Trophoblast cell (in vitro differentiated cells and primary cell): ENCODE measurements around the gene XRCC1.

Source experiments
- DNase-seq, 2 donors: peaks; one replicate each; pipeline ENCODE4 v3.0.0-alpha.2; 2016
- H2AFZ ChIP-seq: 2 replicates; pipeline ENCODE4 v1.6.1; 2013; ENCODE audit warnings: low read length, moderate library complexity, mild to moderate bottlenecking; ENCODE audit not compliant: insufficient read depth, poor library complexity
- H2AK5ac ChIP-seq: 2 replicates; pipeline ENCODE4 v1.6.1; 2013; ENCODE audit warnings: mild to moderate bottlenecking, low read length
- H2BK120ac ChIP-seq: 2 replicates; pipeline ENCODE4 v1.6.1; 2013; ENCODE audit warnings: low read length, mild to moderate bottlenecking, moderate library complexity; ENCODE audit not compliant: insufficient read depth, poor library complexity
- H2BK12ac ChIP-seq: 2 replicates; pipeline ENCODE4 v1.6.1; 2013; ENCODE audit warnings: mild to moderate bottlenecking, low read length, moderate library complexity
- H2BK5ac ChIP-seq: 2 replicates; pipeline ENCODE4 v1.6.1; 2013; ENCODE audit warnings: low read length, low read depth, moderate library complexity, mild to moderate bottlenecking; ENCODE audit not compliant: poor library complexity
- H3K14ac ChIP-seq: 2 replicates; pipeline ENCODE4 v1.6.1; 2013; ENCODE audit warnings: mild to moderate bottlenecking, low read length
- H3K18ac ChIP-seq: 2 replicates; pipeline ENCODE4 v1.6.1; 2013; ENCODE audit warnings: mild to moderate bottlenecking, low read length
- H3K23ac ChIP-seq: 2 replicates; pipeline ENCODE4 v1.6.1; 2013; ENCODE audit warnings: low read length
- H3K27ac ChIP-seq: 2 replicates; pipeline ENCODE4 v1.5.1; 2013; ENCODE audit warnings: low read depth, mild to moderate bottlenecking, inconsistent platforms, low read length, moderate library complexity
- H3K27me3 ChIP-seq: 2 replicates; pipeline ENCODE4 v1.6.1; 2013; ENCODE audit warnings: inconsistent platforms, mild to moderate bottlenecking, low read length, moderate library complexity; ENCODE audit not compliant: insufficient read depth
- H3K36me3 ChIP-seq, 2 experiments: 1 replicate in 1 of 2; 2 replicates in 1 of 2; pipeline ENCODE4 v1.6.1; 2013; ENCODE audit warnings: low read length in 2 of 2, mild to moderate bottlenecking in 2 of 2, moderate library complexity in 1 of 2; ENCODE audit not compliant: insufficient read depth in 2 of 2, control insufficient read depth in 1 of 2
- H3K4ac ChIP-seq: 2 replicates; pipeline ENCODE4 v1.6.1; 2013; ENCODE audit warnings: low read depth, mild to moderate bottlenecking, low read length, moderate library complexity
- H3K4me1 ChIP-seq, 2 experiments: 1 replicate in 1 of 2; 2 replicates in 1 of 2; pipeline ENCODE4 v1.6.1; 2013; ENCODE audit warnings: low read length in 2 of 2, mild to moderate bottlenecking in 2 of 2, moderate library complexity in 1 of 2; ENCODE audit not compliant: insufficient read depth in 2 of 2, control insufficient read depth in 1 of 2
- H3K4me2 ChIP-seq: 2 replicates; pipeline ENCODE4 v1.6.1; 2013; ENCODE audit warnings: inconsistent platforms, mild to moderate bottlenecking, low read length, moderate library complexity
- H3K4me3 ChIP-seq: 2 replicates; pipeline ENCODE4 v1.5.1; 2013; ENCODE audit warnings: mild to moderate bottlenecking, low read depth, low read length, inconsistent platforms
- H3K79me1 ChIP-seq: one replicate; pipeline ENCODE4 v1.6.1; 2013; ENCODE audit warnings: low read length
- H3K79me2 ChIP-seq: 2 replicates; pipeline ENCODE4 v1.6.1; 2013; ENCODE audit warnings: low read length, mild to moderate bottlenecking; ENCODE audit not compliant: control insufficient read depth, insufficient read depth, poor library complexity
- H3K9ac ChIP-seq: 2 replicates; pipeline ENCODE4 v1.6.1; 2013; ENCODE audit warnings: mild to moderate bottlenecking, low read length
- H3K9me3 ChIP-seq: 2 replicates; pipeline ENCODE4 v1.6.1; 2013; ENCODE audit warnings: low read depth, mild to moderate bottlenecking, control low read depth, inconsistent platforms, low read length; ENCODE audit not compliant: insufficient read depth
- H4K12ac ChIP-seq: 2 replicates; pipeline ENCODE4 v1.6.1; 2013; ENCODE audit warnings: low read depth, mild to moderate bottlenecking, low read length, moderate library complexity
- H4K8ac ChIP-seq: 2 replicates; pipeline ENCODE4 v1.6.1; 2013; ENCODE audit warnings: low read depth, mild to moderate bottlenecking, low read length, moderate library complexity
- H4K91ac ChIP-seq: one replicate; pipeline ENCODE4 v1.6.1; 2013; ENCODE audit warnings: low read depth, mild to moderate bottlenecking, low read length, moderate library complexity
- WGBS: extraction: QIAGEN DNeasy Blood & Tissue Kit; methylation state at CpG from one replicate; pipeline ENCODE4 v1.1.7; 2013; ENCODE audit warnings: missing lambda C conversion rate; ENCODE audit not compliant: insufficient read length, insufficient coverage; ENCODE audit errors: extremely low coverage; 5-methylcytosine and 5-hydroxymethylcytosine counted together

The XRCC1 gene

DNA sequence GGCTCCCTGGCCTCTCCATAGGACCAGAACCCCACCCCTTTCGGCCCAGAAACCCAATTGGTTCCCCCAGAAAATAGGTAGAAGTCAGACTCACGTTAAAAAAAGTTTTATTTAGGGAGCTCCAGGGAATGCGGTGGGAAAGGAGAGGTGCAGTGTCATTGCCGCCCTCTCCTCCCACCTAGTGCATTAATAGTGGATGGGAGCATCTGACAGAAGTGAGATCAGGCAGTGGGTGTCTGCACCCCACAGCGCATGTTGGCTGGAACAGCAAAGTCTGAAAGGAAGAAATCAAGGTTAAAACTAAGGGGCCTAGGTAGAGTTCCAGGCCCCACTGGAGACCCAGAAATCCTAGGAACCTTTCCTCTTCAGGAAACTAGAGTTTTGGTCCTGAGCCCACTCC is 68.7 kb downstream of the XRCC1 start:
- Histone ChIP-seq H2AK5ac (no peak overlapping the region), H3K18ac (no peak overlapping the region), H3K4me2 (no peak overlapping the region), H3K14ac (no peak overlapping the region), H2BK5ac (no peak overlapping the region), H3K9ac (no peak overlapping the region), H3K9me3 (no peaks in the 10 kb centered on the region), H4K8ac (no peak overlapping the region), H3K27me3 (no peaks in the 10 kb centered on the region), H3K36me3 (peaks cover 11 to 14% of the 10 kb centered on the region in 2 experiments), H4K91ac (no peak overlapping the region), H3K23ac (no peak overlapping the region), H3K4me3 (no peak overlapping the region), H3K4ac (no peak overlapping the region), H3K79me2 (peaks cover 3% of the 10 kb centered on the region), H2AFZ (no peak overlapping the region), H2BK120ac (no peak overlapping the region), H3K4me1 (peaks cover 9% of the 10 kb centered on the region in 2 experiments), H2BK12ac (no peak overlapping the region), H3K27ac (no peak overlapping the region), H4K12ac (no peak overlapping the region), H3K79me1 (peaks cover 12% of the 10 kb centered on the region)
- no peak for DNase-seq
- no CpG with 5 or more reads among the region's 5 CpGs for WGBS

DNA sequence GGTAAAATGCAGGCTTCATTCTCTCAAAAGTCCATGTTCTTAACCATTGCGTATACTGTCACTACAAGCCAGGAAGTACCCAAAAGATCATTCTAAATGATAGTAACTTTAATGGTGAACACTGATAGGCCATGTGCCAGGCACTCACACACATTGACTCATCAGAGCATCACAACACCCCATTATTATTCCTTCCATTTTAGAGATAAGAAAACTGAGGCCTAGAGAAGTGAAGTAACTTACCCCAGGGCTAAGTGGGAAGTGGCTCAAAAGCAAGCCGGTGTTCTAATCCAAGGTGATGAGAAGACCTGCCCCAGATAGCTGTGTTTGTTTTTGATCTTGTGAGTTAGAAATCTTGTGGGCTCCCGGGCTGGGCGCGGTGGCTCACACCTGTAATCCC is 69.4 kb downstream of the XRCC1 start:
- H3K4me1 ChIP-seq, result peaks cover 10% of the 10 kb centered on the region in 2 experiments
- H3K27ac ChIP-seq, result no peak overlapping the region
- no peak overlapping the region for H3K18ac ChIP-seq
- H2AK5ac ChIP-seq, result no peak overlapping the region
- H3K79me1 ChIP-seq, result peaks cover 12% of the 10 kb centered on the region
- no peak overlapping the region for H4K91ac ChIP-seq
- H3K4me2 ChIP-seq, result no peak overlapping the region
- H2AFZ ChIP-seq, result no peak overlapping the region
- no peaks in the 10 kb centered on the region for H3K27me3 ChIP-seq
- H3K9ac ChIP-seq, result no peak overlapping the region
- H2BK120ac ChIP-seq, result no peak overlapping the region
- no peaks in the 10 kb centered on the region for H3K9me3 ChIP-seq
- no CpG with 5 or more reads among the region's 5 CpGs for WGBS
- H4K8ac ChIP-seq, result no peak overlapping the region
- H2BK5ac ChIP-seq, result no peak overlapping the region
- H3K79me2 ChIP-seq, result peaks cover 5% of the 10 kb centered on the region
- H3K4me3 ChIP-seq, result no peak overlapping the region
- DNase-seq, result no peak
- H3K36me3 ChIP-seq, result peaks cover 10 to 11% of the 10 kb centered on the region in 2 experiments
- H3K4ac ChIP-seq, result no peak overlapping the region
- H2BK12ac ChIP-seq, result no peak overlapping the region
- H3K14ac ChIP-seq, result no peak overlapping the region
- no peak overlapping the region for H4K12ac ChIP-seq
- H3K23ac ChIP-seq, result no peak overlapping the region

DNA sequence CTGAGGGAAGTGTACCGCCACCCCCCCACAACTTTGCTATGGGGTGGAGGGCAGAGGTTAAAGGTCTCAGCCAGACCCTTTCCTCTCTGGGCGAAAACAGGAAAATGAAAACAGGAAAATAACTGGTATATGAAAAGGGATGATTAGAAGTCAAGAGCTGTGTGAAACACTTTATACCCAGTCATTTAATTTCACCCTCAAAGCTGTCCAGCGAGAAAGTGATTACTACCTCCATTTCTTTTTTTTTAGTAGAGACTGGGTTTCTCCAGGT is 70.2 kb downstream of the XRCC1 start:
- H3K4ac ChIP-seq, result no peak overlapping the region
- no peak overlapping the region for H2BK5ac ChIP-seq
- no peaks in the 10 kb centered on the region for H3K27me3 ChIP-seq
- H2BK12ac ChIP-seq, result peak overlapping the region; percentile 8
- H4K12ac ChIP-seq, result peak overlapping the region; percentile 12
- H3K9ac ChIP-seq, result no peak overlapping the region
- H3K79me1 ChIP-seq, result peaks cover 12% of the 10 kb centered on the region
- no peak overlapping the region for H3K27ac ChIP-seq
- no CpG with 5 or more reads among the region's 3 CpGs for WGBS
- H3K4me2 ChIP-seq, result peak overlapping the region; percentile 96
- H2BK120ac ChIP-seq, result peak overlapping the region; percentile 72
- peak overlapping the region; percentile 61 for H2AFZ ChIP-seq
- H3K23ac ChIP-seq, result no peak overlapping the region
- H4K8ac ChIP-seq, result peak overlapping the region; percentile 83
- no peak for DNase-seq
- H4K91ac ChIP-seq, result peak overlapping the region; percentile 76
- peak overlapping the region; percentile 18 for H2AK5ac ChIP-seq
- no peaks in the 10 kb centered on the region for H3K9me3 ChIP-seq
- no peak overlapping the region for H3K18ac ChIP-seq
- H3K4me3 ChIP-seq, result no peak overlapping the region
- peaks cover 7 to 11% of the 10 kb centered on the region in 2 experiments for H3K36me3 ChIP-seq
- H3K79me2 ChIP-seq, result peaks cover 5% of the 10 kb centered on the region
- H3K4me1 ChIP-seq, result peaks cover 10% of the 10 kb centered on the region in 2 experiments
- H3K14ac ChIP-seq, result no peak overlapping the region

DNA sequence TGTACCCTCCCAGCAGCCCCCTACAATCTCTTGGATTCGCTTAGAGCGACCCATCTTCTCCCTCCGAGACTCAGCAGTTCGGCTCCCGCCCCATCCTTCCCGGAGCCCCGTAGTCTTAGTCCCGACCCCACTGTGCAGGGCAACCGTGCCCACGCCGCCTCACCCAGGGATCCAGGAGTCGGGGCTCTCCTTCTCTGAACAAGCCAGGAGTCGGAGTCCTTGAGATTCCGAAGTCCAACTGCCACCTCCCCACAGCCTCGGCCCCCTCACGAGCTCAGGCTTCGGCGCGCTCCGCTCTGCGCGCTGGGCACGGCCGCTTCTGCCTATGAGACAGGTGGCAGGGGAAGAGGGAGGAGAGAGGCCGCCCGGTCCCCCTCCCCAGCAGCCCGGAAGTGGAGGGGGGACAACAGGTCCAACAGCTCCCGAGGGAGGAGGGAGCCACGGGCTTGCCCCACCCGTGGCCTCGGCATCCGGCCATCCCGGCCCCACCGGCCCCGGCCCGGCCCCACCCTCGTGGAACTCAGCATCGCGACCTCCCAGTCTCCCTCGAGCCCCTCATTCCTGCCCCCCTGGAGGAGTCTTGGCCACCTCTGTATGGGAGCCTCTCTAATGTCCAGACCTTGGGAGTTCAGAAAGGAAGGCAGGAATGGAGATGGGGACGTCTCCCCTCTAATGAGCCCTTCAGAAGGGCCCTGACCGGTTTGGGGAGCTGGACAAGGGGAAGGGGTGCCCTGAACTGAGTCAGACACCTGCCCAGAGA is 70.7 kb downstream of the XRCC1 start, which contains the start of gene PHLDB3:
Gene PHLDB3 (minus strand): TSS at position 321 of the 760 bp plus-strand sequence. CDS start 628 bp downstream, outside the sequence.
- H3K9me3 ChIP-seq, result no peaks in the 10 kb centered on the region
- H3K27me3 ChIP-seq, result no peaks in the 10 kb centered on the region
- peak within 1 kb of the TSS; percentile 89 for H3K18ac ChIP-seq
- peak within 1 kb of the TSS; percentile 89 for H4K12ac ChIP-seq
- H3K23ac ChIP-seq, result no peak within 1 kb of the TSS
- H3K4me1 ChIP-seq, result peaks cover 10% of the 10 kb centered on the region in 2 experiments
- peak within 1 kb of the TSS; percentile 84 for H4K91ac ChIP-seq
- H3K9ac ChIP-seq, result peak within 1 kb of the TSS; percentile 3
- peak within 1 kb of the TSS; percentile 24 for H2AK5ac ChIP-seq
- WGBS, result no CpG with 5 or more reads among the region's 42 CpGs
- peak within 1 kb of the TSS; percentile 85 for H2BK12ac ChIP-seq
- H2BK5ac ChIP-seq, result peak within 1 kb of the TSS; percentile 81
- peak within 1 kb of the TSS; percentile 45 for H3K27ac ChIP-seq
- H3K79me2 ChIP-seq, result peaks cover 5% of the 10 kb centered on the region
- peak within 1 kb of the TSS; percentile 67 for H3K4me3 ChIP-seq
- H3K36me3 ChIP-seq, result peaks cover 7 to 9% of the 10 kb centered on the region in 2 experiments
- H2AFZ ChIP-seq, result peak within 1 kb of the TSS; percentile 93
- peak within 1 kb of the TSS; percentile 71 for H3K4ac ChIP-seq
- peaks cover 12% of the 10 kb centered on the region for H3K79me1 ChIP-seq
- peak within 1 kb of the TSS; percentile 84 for H2BK120ac ChIP-seq
- peak within 1 kb of the TSS; percentile 87 for H3K14ac ChIP-seq
- peak in 1 of 2 donors; percentile 39 for DNase-seq
- peak within 1 kb of the TSS; percentile 96 for H3K4me2 ChIP-seq
- H4K8ac ChIP-seq, result peak within 1 kb of the TSS; percentile 87
